ENCODE measurements around the gene MMP11. TPM values are rescaled to one million over a fixed set of nuclear protein-coding genes. Genes with fewer than 3 reads are reported as not detected.

MMP11 gene
- total RNA-seq, 1 donor from 2014 or later: 12.2 TPM

- Histone ChIP-seq H3K4me3 (ENCODE audit: insufficient read depth, low read depth, low read length) (no peak overlapping the region), H3K36me3 (ENCODE audit: insufficient read depth, low read length) (no peaks in the 10 kb centered on the region), H3K27me3 (ENCODE audit: insufficient read depth, low read length) (no peaks in the 10 kb centered on the region), H3K9me3 (ENCODE audit: insufficient read depth, low read depth, low read length) (no peaks in the 10 kb centered on the region), H2AFZ (ENCODE audit: low read depth, low read length) (no peak overlapping the region), H3K79me2 (ENCODE audit: insufficient read depth, low read length) (peaks cover under 1% of the 10 kb centered on the region), H4K20me1 (ENCODE audit: insufficient read depth, low read length) (no peaks in the 10 kb centered on the region), H3K4me2 (ENCODE audit: low read length) (no peak overlapping the region), H3K4me1 (ENCODE audit: insufficient read depth, low read length) (peaks cover 3% of the 10 kb centered on the region), H3K9ac (ENCODE audit: low read length) (no peak overlapping the region), H3K27ac (ENCODE audit: low read depth, low read length) (no peak overlapping the region)
- no peaks in the 10 kb centered on the region for H3K27me3 Mint-ChIP-seq (ENCODE audit: low read depth, unreplicated experiment)
- FAIRE-seq (no peak), DNase-seq (ENCODE audit: low read depth) (no peak)
- TF ChIP-seq CTCF (IDR thresholded peaks at IDR 0.05; ENCODE audit: insufficient read depth, low read depth, low read length): no peak
- TF ChIP-seq EZH2 (IDR thresholded peaks at IDR 0.05; ENCODE audit: insufficient read depth, low read length): no peak
- H3K27ac Mint-ChIP-seq (ENCODE audit: unreplicated experiment): peak overlapping the region; percentile 47
- no peaks in the 10 kb centered on the region for H3K36me3 Mint-ChIP-seq (ENCODE audit: low read depth, unreplicated experiment)
- H3K4me1 Mint-ChIP-seq (ENCODE audit: low read depth, unreplicated experiment): no peaks in the 10 kb centered on the region
- H3K4me3 Mint-ChIP-seq (ENCODE audit: unreplicated experiment): no peak overlapping the region
- no peaks in the 10 kb centered on the region for H3K9me3 Mint-ChIP-seq (ENCODE audit: unreplicated experiment)
These were observed 17.5 kb upstream of the MMP11 start for GRCh38 chr22:23754980-23755636.

- DNase-seq (ENCODE audit: low read depth) (no peak), FAIRE-seq (no peak)
- Histone ChIP-seq H3K9ac (ENCODE audit: low read length) (no peak overlapping the region), H3K9me3 (ENCODE audit: insufficient read depth, low read depth, low read length) (no peaks in the 10 kb centered on the region), H3K36me3 (ENCODE audit: insufficient read depth, low read length) (no peaks in the 10 kb centered on the region), H3K4me2 (ENCODE audit: low read length) (no peak overlapping the region), H3K4me3 (ENCODE audit: insufficient read depth, low read depth, low read length) (no peak overlapping the region), H3K79me2 (ENCODE audit: insufficient read depth, low read length) (no peaks in the 10 kb centered on the region), H3K4me1 (ENCODE audit: insufficient read depth, low read length) (no peaks in the 10 kb centered on the region), H3K27me3 (ENCODE audit: insufficient read depth, low read length) (no peaks in the 10 kb centered on the region), H3K27ac (ENCODE audit: low read depth, low read length) (no peak overlapping the region), H2AFZ (ENCODE audit: low read depth, low read length) (no peak overlapping the region), H4K20me1 (ENCODE audit: insufficient read depth, low read length) (no peaks in the 10 kb centered on the region)
- H3K27me3 Mint-ChIP-seq (ENCODE audit: low read depth, unreplicated experiment): no peaks in the 10 kb centered on the region
- H3K9me3 Mint-ChIP-seq (ENCODE audit: unreplicated experiment): no peaks in the 10 kb centered on the region
- no peak overlapping the region for H3K27ac Mint-ChIP-seq (ENCODE audit: unreplicated experiment)
- H3K4me1 Mint-ChIP-seq (ENCODE audit: low read depth, unreplicated experiment): no peaks in the 10 kb centered on the region
- TF ChIP-seq CTCF (IDR thresholded peaks at IDR 0.05; ENCODE audit: insufficient read depth, low read depth, low read length): no peak
- no peak for TF ChIP-seq EZH2 (IDR thresholded peaks at IDR 0.05; ENCODE audit: insufficient read depth, low read length)
- no peak overlapping the region for H3K4me3 Mint-ChIP-seq (ENCODE audit: unreplicated experiment)
- H3K36me3 Mint-ChIP-seq (ENCODE audit: low read depth, unreplicated experiment): no peaks in the 10 kb centered on the region
These were observed 16.9 kb upstream of the MMP11 start for GRCh38 chr22:23755711-23756110.

GRCh38 chr22:23756891-23757290, 15.8 kb upstream of the MMP11 start:
- Histone ChIP-seq H3K4me3 (ENCODE audit: insufficient read depth, low read depth, low read length) (no peak overlapping the region), H3K9me3 (ENCODE audit: insufficient read depth, low read depth, low read length) (no peaks in the 10 kb centered on the region), H3K4me2 (ENCODE audit: low read length) (no peak overlapping the region), H3K36me3 (ENCODE audit: insufficient read depth, low read length) (no peaks in the 10 kb centered on the region), H3K27ac (ENCODE audit: low read depth, low read length) (no peak overlapping the region), H3K79me2 (ENCODE audit: insufficient read depth, low read length) (no peaks in the 10 kb centered on the region), H4K20me1 (ENCODE audit: insufficient read depth, low read length) (no peaks in the 10 kb centered on the region), H2AFZ (ENCODE audit: low read depth, low read length) (no peak overlapping the region), H3K9ac (ENCODE audit: low read length) (no peak overlapping the region), H3K27me3 (ENCODE audit: insufficient read depth, low read length) (no peaks in the 10 kb centered on the region), H3K4me1 (ENCODE audit: insufficient read depth, low read length) (no peaks in the 10 kb centered on the region)
- no peak for DNase-seq (ENCODE audit: low read depth)
- H3K4me1 Mint-ChIP-seq (ENCODE audit: low read depth, unreplicated experiment): no peaks in the 10 kb centered on the region
- H3K9me3 Mint-ChIP-seq (ENCODE audit: unreplicated experiment): no peaks in the 10 kb centered on the region
- no peaks in the 10 kb centered on the region for H3K36me3 Mint-ChIP-seq (ENCODE audit: low read depth, unreplicated experiment)
- no peak overlapping the region for H3K4me3 Mint-ChIP-seq (ENCODE audit: unreplicated experiment)
- TF ChIP-seq EZH2 (IDR thresholded peaks at IDR 0.05; ENCODE audit: insufficient read depth, low read length) (no peak), CTCF (IDR thresholded peaks at IDR 0.05; ENCODE audit: insufficient read depth, low read depth, low read length) (no peak)
- no peaks in the 10 kb centered on the region for H3K27me3 Mint-ChIP-seq (ENCODE audit: low read depth, unreplicated experiment)
- no peak for FAIRE-seq
- H3K27ac Mint-ChIP-seq (ENCODE audit: unreplicated experiment): no peak overlapping the region

All from astrocyte (in vitro differentiated cells and primary cell).